RKO (cell line): ENCODE results near the gene HOXB3.
A peak's percentile ranks its signal among the peaks of the same experiment; 100 is the strongest.

Source experiments
- DNase-seq: peaks from one replicate; pipeline ENCODE4 v3.0.0-alpha.2; 2016; ENCODE audit warnings: low spot score

The HOXB3 gene

GRCh38 chr17:48612456-48612853 is 22.4 kb upstream of the HOXB3 start:
- DNase-seq: peak; percentile 63

DNA sequence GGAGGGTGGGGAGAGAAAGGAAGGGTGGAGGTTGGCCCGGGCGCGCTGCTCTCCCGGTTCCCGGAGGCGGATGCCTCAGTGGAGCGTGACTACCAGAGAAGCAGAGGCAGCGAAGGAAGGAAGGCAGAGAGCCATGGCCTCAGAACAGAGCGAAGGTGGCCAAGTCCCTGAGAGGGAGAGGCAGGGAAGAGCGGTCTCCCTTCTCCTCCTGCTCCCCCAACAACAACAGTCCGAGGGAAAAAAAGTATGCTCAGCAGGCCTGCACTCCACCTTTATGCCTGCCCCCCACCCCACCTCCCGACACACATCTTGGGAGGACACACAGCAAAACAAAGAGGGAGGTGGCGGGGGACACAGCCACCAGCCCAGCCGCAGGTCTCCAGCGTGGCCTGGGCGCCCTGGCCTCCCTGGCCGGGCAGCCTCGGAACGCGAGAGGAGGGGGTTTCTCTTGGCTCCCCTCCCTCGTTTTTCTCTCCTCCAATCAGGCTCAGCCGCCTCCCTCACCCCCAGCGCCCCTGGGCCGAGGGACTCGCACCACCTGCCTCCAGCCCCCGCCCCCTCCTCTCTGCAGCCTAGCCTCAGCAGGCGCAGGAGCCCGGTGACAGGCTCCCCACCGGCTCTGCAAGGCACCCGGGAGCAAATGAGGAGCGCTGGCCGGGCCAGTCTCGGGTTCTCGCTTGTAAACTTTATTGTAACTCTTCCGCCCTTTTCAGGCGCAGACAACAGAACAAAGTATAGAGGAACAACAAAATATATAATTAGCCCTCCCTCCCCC is 21.8 kb upstream of the HOXB3 start:
- peak; percentile 59 for DNase-seq

GRCh38 chr17:48611213-48611612 is 21.2 kb upstream of the HOXB3 start:
- peak; percentile 58 for DNase-seq

DNA sequence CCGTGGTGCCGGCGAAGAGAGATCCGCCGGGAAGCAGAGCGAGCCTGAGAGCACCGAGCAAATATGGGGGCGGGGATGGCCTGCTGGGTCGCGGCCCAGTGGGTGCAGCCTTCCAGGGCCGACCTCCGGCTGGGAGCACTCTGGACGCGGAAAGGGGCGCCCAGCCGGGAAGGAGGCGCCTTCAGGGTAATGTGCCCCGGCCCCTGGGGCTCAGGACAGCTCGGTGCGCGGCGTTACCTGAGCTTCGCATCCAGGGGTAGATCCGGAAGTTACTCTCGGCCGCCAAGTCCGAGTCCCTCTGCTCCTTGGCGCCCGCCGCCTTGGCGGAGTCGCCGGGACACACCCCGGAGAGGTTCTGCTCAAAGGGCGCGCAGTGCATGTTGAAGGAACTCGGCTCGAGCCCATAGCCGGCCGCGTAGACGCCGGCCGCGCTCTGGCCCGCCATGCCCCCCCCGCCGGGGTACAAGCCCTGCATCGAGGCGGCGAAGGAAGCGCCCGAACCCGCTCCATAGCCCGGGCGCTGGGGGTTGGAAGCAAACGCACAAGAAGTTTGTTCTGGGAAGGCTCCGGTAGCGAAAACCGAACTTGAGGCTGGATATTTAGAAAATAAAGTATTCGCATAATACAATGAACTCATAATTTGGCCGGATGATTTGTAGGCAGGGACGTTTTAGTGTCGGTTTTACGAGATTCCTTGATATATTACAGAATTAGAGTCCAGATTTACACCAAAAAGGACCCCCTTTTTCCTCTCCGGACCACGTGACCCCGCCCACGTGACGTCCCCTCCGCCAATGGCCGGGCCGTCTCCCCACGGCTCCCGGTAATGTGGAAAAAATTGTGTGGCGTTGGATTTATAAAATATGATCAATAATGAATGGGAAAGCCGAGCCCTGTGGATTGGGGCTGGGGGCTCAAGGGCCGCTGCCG is 20.5 kb upstream of the HOXB3 start, which contains the start of gene HOXB7:
TSS of gene HOXB7 (minus strand) at position 736 of the 930 bp plus-strand sequence. CDS start at position 637, 99 bp downstream.
- peak; percentile 68 for DNase-seq

DNA sequence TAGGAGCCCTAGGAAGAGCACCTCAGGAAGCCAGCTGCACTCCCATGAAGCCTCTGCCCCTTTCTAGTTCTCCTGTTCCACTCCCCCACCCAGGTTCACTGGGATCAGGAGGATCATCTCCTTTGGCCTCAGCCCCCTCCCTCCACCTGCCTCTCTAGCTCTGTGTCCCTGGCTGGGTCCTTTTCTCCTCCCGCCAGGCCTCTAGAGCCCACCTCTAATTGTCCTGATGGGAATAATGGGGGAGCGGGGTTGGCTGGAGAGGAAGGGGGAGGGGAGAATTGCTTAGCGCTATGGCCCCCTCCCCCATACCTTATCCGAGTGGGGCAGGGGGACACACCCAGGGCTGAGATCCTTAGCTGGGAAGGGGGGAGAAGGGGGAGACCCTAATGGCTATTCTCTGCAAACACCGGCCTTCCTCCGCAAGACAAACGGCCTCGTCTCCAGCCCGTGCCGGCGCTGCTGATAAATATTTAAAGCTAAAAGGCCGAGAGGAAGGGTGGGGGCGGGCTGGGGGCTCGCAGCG is 19.8 kb upstream of the HOXB3 start:
- DNase-seq: no peak

DNA sequence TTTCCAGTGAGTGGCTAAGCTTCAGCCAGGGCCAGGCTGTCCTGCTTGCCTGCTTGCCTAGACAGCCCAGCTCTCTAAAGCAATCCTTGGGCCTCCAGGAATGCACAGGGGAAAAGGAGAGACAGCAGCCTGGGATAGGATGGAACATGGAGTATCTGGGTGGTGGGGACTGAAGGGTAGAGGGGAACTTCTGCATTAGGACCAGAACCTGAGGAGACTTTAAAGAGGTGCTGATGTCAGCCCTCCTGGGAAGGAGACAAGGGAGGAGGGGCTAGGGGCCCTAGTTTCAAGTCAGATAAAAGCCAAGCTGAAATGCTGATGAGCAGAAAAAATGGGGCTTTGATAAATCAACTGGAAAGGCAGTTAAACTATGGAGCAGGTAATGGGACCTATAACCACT is 19.0 kb upstream of the HOXB3 start:
- no peak for DNase-seq

GRCh38 chr17:48608494-48608834 is 18.4 kb upstream of the HOXB3 start:
- DNase-seq: no peak

GRCh38 chr17:48606892-48607614 is 17.0 kb upstream of the HOXB3 start:
- no peak for DNase-seq

DNA sequence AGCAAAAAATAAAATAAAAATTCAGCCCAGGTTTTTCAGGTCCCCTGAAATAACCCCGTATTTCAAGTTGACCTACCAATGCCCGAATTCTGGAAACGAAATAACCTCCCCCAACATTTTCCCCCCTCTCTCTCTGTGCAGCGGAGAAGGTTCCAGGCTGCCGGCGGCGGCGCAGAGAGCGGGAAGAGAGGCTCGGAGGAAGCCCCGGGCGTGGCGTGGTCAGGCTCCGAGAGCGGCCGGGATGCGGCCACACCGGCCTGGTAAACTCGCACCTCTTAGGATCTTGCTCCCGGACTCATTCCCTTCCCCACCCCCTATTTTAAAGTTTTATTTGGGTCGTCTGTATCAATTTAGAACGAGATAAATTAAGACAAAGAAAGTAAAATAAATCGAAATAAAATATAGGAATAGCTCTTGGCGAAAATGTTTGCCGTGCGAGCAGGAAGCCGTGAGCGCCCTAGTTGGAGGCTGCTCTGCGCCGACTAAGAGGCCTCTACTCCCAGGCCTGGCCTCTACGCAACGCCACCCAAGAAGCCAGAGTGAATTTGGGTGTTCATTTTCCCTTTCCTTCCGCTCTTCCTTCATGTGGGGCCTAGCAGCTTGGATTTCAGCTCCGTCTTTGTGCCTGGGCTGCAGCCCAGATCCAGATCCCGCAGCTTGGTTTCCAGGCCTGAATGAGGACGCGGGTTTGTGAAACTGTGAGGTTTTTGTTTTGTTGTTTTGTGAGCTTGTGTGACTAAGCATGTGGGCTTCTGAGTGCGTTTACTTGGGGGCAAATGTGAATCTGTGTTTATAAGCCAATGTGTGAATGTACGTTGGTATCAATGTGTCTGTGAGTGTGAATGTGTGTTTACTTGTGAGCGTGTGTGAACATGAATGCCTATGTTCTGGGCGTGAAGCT is 16.2 kb upstream of the HOXB3 start:
- DNase-seq: no peak

GRCh38 chr17:48605409-48605919 is 15.4 kb upstream of the HOXB3 start:
- peak; percentile 61 for DNase-seq

DNA sequence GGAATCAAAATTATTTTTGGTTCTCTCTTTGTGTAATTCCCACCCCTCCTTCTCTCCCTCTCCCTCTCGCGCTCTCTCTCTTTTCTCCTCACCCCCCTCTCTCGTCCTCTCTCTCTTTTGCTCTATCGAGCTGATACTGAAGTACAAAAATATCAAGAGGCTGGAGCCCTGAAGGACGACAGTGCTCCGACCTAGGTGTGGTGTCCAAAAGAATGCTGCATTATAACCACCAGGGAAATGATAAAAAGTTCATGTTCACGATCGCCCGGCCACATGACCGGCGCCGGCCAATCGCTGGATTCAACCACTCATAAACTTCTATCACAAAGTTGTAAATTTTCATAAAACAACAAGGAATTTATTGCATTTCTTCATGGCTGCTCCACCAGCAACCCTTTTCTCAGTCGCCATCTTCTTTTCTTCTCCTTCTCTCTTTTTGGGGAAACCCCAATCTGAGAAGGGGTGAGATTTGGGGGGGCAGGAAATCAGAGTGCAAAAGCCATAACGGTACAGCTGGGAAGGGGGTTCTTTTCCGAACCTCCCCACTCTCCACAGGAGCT is 14.8 kb upstream of the HOXB3 start, which contains the start of gene HOXB6:
TSS of gene HOXB6 (minus strand) at position 217 of the 560 bp plus-strand sequence. CDS start 6,836 bp downstream, outside the sequence.
- peak; percentile 84 for DNase-seq

GRCh38 chr17:48603959-48604769 is 14.1 kb upstream of the HOXB3 start:
- peak; percentile 87 for DNase-seq

DNA sequence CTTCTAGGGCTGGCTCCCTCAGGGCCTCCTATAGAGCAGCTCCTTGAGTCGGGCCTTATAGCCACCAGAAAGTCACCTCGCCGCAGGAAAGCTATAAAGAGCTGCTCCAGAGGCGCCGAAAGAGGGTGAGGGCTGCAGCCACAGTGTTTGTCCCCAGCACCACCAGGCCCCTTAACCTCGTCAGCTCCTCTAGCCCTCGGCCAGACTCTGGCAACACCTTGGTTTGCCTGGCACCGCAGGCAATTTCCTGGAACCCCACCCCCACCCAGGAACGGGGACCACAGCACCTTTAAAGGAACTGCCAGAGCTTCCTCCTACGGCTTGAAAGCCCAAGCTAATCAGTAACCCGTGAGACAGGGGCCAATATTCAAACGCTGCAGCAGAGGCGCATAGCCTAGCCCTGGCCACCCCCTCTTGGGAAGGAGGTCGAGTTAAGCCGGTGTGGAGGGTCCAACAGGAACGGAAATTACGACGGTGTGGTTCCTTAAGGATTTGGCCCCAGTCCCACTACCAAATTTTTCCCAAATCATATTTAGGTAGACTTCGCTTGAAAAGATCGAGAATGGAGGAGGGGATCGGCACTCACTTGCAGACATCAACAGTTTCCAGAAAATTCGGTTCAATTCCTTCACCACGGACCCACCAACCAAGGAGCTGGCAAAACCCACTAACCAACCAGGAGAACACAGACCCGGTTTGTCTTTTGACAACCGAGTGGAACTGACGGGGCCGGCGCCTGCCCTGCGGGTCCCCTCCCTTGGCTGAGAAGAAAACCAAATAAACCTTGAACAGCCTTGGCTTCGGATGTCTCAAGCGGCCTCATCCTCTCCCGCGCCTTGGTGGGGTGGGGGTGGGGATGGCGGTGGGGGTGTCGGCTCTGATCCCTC is 11.7 kb upstream of the HOXB3 start:
- no peak for DNase-seq

DNA sequence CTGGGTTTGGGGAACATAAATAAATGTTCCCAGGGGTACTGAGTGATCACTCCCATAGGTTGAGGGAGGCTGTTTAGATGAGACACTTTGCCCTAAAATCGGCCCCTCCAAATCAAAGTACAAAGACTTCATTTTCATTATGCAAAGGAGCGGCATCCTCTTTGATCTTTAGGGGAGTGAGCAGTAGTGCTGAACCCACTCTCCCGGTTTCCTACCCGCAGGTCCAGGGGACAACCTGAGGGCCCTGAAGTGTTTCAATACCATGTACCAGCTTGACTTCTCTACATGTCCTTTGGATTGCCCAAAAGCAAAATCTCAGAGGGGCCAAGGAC is 11.1 kb upstream of the HOXB3 start:
- no peak for DNase-seq

DNA sequence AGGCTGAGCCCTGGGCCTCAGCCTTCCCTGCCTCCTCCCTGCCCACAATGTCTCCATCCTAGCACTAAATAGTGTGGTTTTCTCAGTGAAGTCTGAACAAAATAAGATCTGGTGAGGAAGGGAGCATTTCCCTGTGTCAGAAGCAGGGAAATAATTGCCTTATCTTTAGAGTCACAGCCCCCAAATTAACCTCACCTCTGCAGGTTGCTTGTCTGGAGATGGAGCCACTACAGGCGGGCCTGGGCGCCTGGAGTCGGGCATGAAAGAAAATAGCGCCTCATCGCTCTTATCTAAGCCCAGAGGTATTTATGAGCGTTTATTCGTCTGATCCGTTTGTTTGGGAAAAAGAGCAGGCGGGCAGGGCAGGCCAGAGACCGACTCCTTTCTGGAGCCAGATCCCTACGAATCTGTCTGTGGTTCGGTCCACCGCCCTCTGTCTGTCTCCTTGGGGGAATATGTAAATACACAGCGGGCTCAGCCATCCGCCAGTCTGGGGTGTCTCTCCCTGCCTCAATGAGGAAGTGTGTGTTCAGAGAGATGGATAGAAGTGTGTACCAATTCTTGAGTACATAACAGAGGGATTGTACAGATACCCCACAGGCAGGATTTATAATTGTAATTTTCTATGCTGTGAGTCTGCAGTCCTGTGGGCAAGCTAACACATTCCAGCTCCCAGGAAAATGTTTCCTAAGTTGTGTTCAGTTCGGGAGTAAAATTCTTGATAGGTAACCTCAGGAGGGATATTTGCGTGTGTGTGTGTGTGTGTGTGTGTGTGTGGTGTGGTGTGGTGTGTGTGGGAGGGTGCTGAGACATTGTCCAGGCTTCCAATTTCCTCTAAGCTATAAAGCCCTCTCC is 10.4 kb upstream of the HOXB3 start:
- no peak for DNase-seq

- DNase-seq: no peak
Observed at GRCh38 chr17:48599354-48599753, 9.3 kb upstream of the HOXB3 start.

- no peak for DNase-seq
Observed at GRCh38 chr17:48598736-48599135, 8.7 kb upstream of the HOXB3 start.
